GM12872 (cell line): ENCODE results near the gene RALA.

Source experiments
- CTCF ChIP-seq: IDR thresholded peaks from 3 replicates; pipeline ENCODE4 v1.5.1; 2011; ENCODE audit warnings: low read depth, mild to moderate bottlenecking, low read length, moderate library complexity; ENCODE audit not compliant: insufficient read depth

RALA gene

GRCh38 chr7:39664057-39664456, 40.7 kb downstream of the RALA start:
- no peak for TF ChIP-seq CTCF

GRCh38 chr7:39664585-39664984, 41.2 kb downstream of the RALA start:
- TF ChIP-seq CTCF, result no peak

- TF ChIP-seq CTCF, result no peak
Observed at GRCh38 chr7:39666562-39666961, 43.2 kb downstream of the RALA start.

GRCh38 chr7:39667341-39667923, 44.1 kb downstream of the RALA start:
- TF ChIP-seq CTCF, result no peak

- TF ChIP-seq CTCF, result no peak
Observed at GRCh38 chr7:39670052-39670451, 46.7 kb downstream of the RALA start.

- no peak for TF ChIP-seq CTCF
Observed at GRCh38 chr7:39670934-39671333, 47.6 kb downstream of the RALA start.

GRCh38 chr7:39672176-39672575, 48.8 kb downstream of the RALA start:
- TF ChIP-seq CTCF, result no peak
